Measurements from ENCODE around the gene RBM48.

DNA sequence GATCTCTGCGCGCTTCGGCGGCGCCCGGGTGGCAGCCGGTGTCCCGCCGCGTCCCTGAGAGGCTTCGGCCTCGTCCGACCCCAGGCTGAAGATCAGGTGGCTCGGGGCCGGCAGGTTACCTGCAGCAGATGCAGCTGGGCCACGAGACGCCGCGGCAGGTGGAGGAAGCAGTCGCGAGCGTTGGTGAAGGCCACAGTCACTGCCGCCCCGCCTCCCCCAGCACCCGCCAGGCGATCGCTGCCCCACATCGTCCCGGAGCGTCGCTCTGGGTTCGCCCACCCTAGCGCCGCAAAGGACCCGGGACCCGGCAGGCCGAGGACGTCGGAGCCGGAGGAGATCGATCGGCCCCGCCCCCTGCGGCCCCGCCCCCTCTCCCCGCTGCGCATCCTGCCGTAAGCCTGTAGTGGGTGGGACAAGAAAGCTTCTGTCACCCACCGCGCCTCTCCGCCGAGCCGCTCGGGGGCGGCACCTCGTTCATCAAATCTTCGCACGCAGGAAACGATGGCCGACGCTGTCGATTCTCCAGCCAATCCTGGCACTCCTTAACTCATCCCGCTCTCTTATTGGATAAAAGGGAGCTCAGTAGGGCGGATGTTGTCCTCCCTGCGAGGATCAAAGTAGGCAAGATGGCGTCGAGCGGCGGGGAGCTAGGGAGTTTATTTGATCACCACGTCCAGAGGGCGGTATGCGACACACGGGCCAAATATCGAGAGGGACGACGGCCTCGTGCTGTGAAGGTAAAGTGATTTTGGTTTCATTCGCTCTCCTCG lies at the start of gene RBM48, which contains the start of gene PEX1:
- no peak for TF ChIP-seq EZH2 (IDR thresholded peaks at IDR 0.05; ENCODE audit: low read length, missing control alignments)
- TF ChIP-seq, protein P1, sequence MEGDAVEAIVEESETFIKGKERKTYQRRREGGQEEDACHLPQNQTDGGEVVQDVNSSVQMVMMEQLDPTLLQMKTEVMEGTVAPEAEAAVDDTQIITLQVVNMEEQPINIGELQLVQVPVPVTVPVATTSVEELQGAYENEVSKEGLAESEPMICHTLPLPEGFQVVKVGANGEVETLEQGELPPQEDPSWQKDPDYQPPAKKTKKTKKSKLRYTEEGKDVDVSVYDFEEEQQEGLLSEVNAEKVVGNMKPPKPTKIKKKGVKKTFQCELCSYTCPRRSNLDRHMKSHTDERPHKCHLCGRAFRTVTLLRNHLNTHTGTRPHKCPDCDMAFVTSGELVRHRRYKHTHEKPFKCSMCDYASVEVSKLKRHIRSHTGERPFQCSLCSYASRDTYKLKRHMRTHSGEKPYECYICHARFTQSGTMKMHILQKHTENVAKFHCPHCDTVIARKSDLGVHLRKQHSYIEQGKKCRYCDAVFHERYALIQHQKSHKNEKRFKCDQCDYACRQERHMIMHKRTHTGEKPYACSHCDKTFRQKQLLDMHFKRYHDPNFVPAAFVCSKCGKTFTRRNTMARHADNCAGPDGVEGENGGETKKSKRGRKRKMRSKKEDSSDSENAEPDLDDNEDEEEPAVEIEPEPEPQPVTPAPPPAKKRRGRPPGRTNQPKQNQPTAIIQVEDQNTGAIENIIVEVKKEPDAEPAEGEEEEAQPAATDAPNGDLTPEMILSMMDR (conservative IDR thresholded peaks at IDR 0.05 in 1 of 2, IDR thresholded peaks at IDR 0.05 in 1 of 2; ENCODE audit: low read depth in 1 of 2, low read length in 2 of 2), result peak; percentile 19 to 28
